ENCODE results near the gene WWC2.
"Not testable (repeated sequence)": the region's sequence is repeated elsewhere in the genome, so short reads cannot be mapped to it uniquely, and the experiment has no call there.

Gene WWC2

GRCh38 chr4:183324056-183324455 is 225.0 kb downstream of the WWC2 start:
- in situ Hi-C loops (cut with MboI; ENCODE audit: low sequenced_read_pairs) = not testable (repeated sequence)

GRCh38 chr4:183324619-183325018 is 225.6 kb downstream of the WWC2 start:
- in situ Hi-C loops (cut with MboI; ENCODE audit: low sequenced_read_pairs) = no loop called here

GRCh38 chr4:183326387-183326786 is 227.3 kb downstream of the WWC2 start:
- in situ Hi-C loops (cut with MboI; ENCODE audit: low sequenced_read_pairs) = not testable (repeated sequence)

GRCh38 chr4:183326853-183327252 is 227.8 kb downstream of the WWC2 start:
- in situ Hi-C loops (cut with MboI; ENCODE audit: low sequenced_read_pairs) = no loop called here

GRCh38 chr4:183327827-183328226 is 228.8 kb downstream of the WWC2 start:
- in situ Hi-C loops (cut with MboI; ENCODE audit: low sequenced_read_pairs) = no loop called here

GRCh38 chr4:183328832-183329231 is 229.8 kb downstream of the WWC2 start:
- in situ Hi-C loops (cut with MboI; ENCODE audit: low sequenced_read_pairs) = no loop called here

- in situ Hi-C loops (cut with MboI; ENCODE audit: low sequenced_read_pairs) = no loop called here
Measured at GRCh38 chr4:183329244-183329643, 230.2 kb downstream of the WWC2 start.

- in situ Hi-C loops (cut with MboI; ENCODE audit: low sequenced_read_pairs) = no loop called here
Measured at GRCh38 chr4:183329954-183330742, 231.1 kb downstream of the WWC2 start.

GRCh38 chr4:183330841-183331240 is 231.8 kb downstream of the WWC2 start:
- in situ Hi-C loops (cut with MboI; ENCODE audit: low sequenced_read_pairs) = no loop called here

- in situ Hi-C loops (cut with MboI; ENCODE audit: low sequenced_read_pairs) = no loop called here
Measured at GRCh38 chr4:183332447-183332846, 233.4 kb downstream of the WWC2 start.

- in situ Hi-C loops (cut with MboI; ENCODE audit: low sequenced_read_pairs) = no loop called here
Measured at GRCh38 chr4:183333202-183333601, 234.1 kb downstream of the WWC2 start.

- in situ Hi-C loops (cut with MboI; ENCODE audit: low sequenced_read_pairs) = no loop called here
Measured at GRCh38 chr4:183333983-183334382, 234.9 kb downstream of the WWC2 start.

- in situ Hi-C loops (cut with MboI; ENCODE audit: low sequenced_read_pairs) = no loop called here
Measured at GRCh38 chr4:183335369-183335940, 236.4 kb downstream of the WWC2 start.

GRCh38 chr4:183337349-183337748 is 238.3 kb downstream of the WWC2 start:
- in situ Hi-C loops (cut with MboI; ENCODE audit: low sequenced_read_pairs) = no loop called here

- in situ Hi-C loops (cut with MboI; ENCODE audit: low sequenced_read_pairs) = no loop called here
Measured at GRCh38 chr4:183337833-183338232, 238.8 kb downstream of the WWC2 start.

- in situ Hi-C loops (cut with MboI; ENCODE audit: low sequenced_read_pairs) = no loop called here
Measured at GRCh38 chr4:183342541-183343533, 243.8 kb downstream of the WWC2 start.

GRCh38 chr4:183343730-183344129 is 244.7 kb downstream of the WWC2 start:
- in situ Hi-C loops (cut with MboI; ENCODE audit: low sequenced_read_pairs) = no loop called here

- in situ Hi-C loops (cut with MboI; ENCODE audit: low sequenced_read_pairs) = no loop called here
Measured at GRCh38 chr4:183344523-183345255, 245.6 kb downstream of the WWC2 start.

- in situ Hi-C loops (cut with MboI; ENCODE audit: low sequenced_read_pairs) = no loop called here
Measured at GRCh38 chr4:183345261-183345660, 246.2 kb downstream of the WWC2 start.

GRCh38 chr4:183347146-183347545 is 248.1 kb downstream of the WWC2 start:
- in situ Hi-C loops (cut with MboI; ENCODE audit: low sequenced_read_pairs) = no loop called here

GRCh38 chr4:183347566-183347965 is 248.5 kb downstream of the WWC2 start:
- in situ Hi-C loops (cut with MboI; ENCODE audit: low sequenced_read_pairs) = no loop called here
